ENCODE measurements around the gene CEP83.
"Not testable (repeated sequence)": the region's sequence is repeated elsewhere in the genome, so short reads cannot be mapped to it uniquely, and the experiment has no call there.

Gene CEP83

GRCh38 chr12:94429633-94430032 is 30.0 kb downstream of the CEP83 start:
- DNase-seq: no peak

GRCh38 chr12:94429191-94429590 is 30.5 kb downstream of the CEP83 start:
- DNase-seq: no peak

GRCh38 chr12:94427501-94428381 is 31.9 kb downstream of the CEP83 start:
- no peak for DNase-seq

- DNase-seq: no peak
These were observed 33.6 kb downstream of the CEP83 start for GRCh38 chr12:94426049-94426448.

GRCh38 chr12:94424830-94425229 is 34.8 kb downstream of the CEP83 start:
- DNase-seq: not testable (repeated sequence)

GRCh38 chr12:94421868-94422740 is 37.6 kb downstream of the CEP83 start:
- DNase-seq: no peak

- DNase-seq: no peak
These were observed 41.1 kb downstream of the CEP83 start for GRCh38 chr12:94418517-94418916.

- DNase-seq: no peak
These were observed 43.1 kb downstream of the CEP83 start for GRCh38 chr12:94416613-94417012.

GRCh38 chr12:94415066-94415465 is 44.6 kb downstream of the CEP83 start:
- DNase-seq: no peak

GRCh38 chr12:94405413-94406116 is 54.1 kb downstream of the CEP83 start:
- DNase-seq: no peak

- DNase-seq: no peak
These were observed 54.8 kb downstream of the CEP83 start for GRCh38 chr12:94404854-94405253.

GRCh38 chr12:94401326-94401725 is 58.3 kb downstream of the CEP83 start:
- DNase-seq: no peak

- not testable (repeated sequence) for DNase-seq
These were observed 61.0 kb downstream of the CEP83 start for GRCh38 chr12:94398685-94399084.

- DNase-seq: no peak
These were observed 62.3 kb downstream of the CEP83 start for GRCh38 chr12:94397401-94397800.

GRCh38 chr12:94396014-94396413 is 63.7 kb downstream of the CEP83 start:
- DNase-seq: not testable (repeated sequence)

- no peak for DNase-seq
These were observed 69.6 kb downstream of the CEP83 start for GRCh38 chr12:94390130-94390485.

- DNase-seq: not testable (repeated sequence)
These were observed 70.1 kb downstream of the CEP83 start for GRCh38 chr12:94389482-94390129.

- no peak for DNase-seq
These were observed 73.2 kb downstream of the CEP83 start for GRCh38 chr12:94386422-94386821.

- no peak for DNase-seq
These were observed 75.6 kb downstream of the CEP83 start for GRCh38 chr12:94384030-94384429.

- no peak for DNase-seq
These were observed 79.2 kb downstream of the CEP83 start for GRCh38 chr12:94380507-94380906.

GRCh38 chr12:94379479-94380113 is 80.1 kb downstream of the CEP83 start:
- DNase-seq: no peak

GRCh38 chr12:94377599-94377998 is 82.1 kb downstream of the CEP83 start:
- no peak for DNase-seq
